Fibroblast of the aortic adventitia (primary cell): ENCODE measurements around the gene GALK2. TPM values are rescaled to one million over a fixed set of nuclear protein-coding genes. Genes with fewer than 3 reads are reported as not detected.
"Not testable (repeated sequence)": the region's sequence is repeated elsewhere in the genome, so short reads cannot be mapped to it uniquely, and the experiment has no call there.

Experiments used
- DNase-seq: peaks from one replicate; pipeline ENCODE4 v3.0.0-alpha.2; 2010; ENCODE audit warnings: low read depth
- H3K4me3 ChIP-seq: 2 replicates; pipeline ENCODE4 v1.5.1; 2011; ENCODE audit warnings: low read depth, mild to moderate bottlenecking, control low read depth, low read length, moderate library complexity
- total RNA-seq: library from RNA; depleted of rRNA; stranded (reverse); fragments of >200 nt; gene quantifications from 2 replicates; pipeline ENCODE4 v1.2.3, GENCODE V29; 2012; ENCODE audit warnings: low replicate concordance
- TF ChIP-seq, protein P1 (sequence below): IDR thresholded peaks from 2 replicates; pipeline ENCODE4 v1.5.1; 2011; ENCODE audit warnings: mild to moderate bottlenecking, low read length, control low read depth, inconsistent platforms; ENCODE audit not compliant: insufficient read depth

Gene GALK2
- total RNA-seq, 1 donor, result 30.9 TPM

DNA sequence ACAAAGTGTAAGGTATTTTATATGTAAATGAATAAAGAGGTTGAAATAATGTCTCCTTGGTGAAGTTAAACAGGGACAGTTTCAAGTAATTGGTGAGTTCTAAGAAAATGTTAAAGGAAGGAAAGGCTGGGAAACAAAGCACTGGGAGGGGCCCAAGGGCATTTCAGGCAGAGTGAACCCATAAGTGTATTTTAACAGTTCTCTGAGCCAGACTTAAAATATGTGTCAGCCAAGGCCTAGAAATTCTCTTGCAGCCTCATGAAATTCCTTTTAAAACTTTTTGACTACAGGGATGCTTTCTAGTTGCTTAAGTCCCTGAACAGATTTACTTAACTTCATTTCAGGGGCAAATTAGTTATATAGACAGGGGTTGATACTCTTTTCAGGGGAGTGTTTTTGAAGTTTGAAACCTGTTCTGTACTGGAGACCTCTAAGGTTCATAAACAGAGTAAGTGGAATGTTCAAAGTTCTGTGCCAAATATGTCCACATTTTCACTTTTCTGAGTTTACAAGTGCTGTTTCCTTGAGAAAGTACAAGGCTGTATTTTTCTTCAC is 77.6 kb downstream of the GALK2 start:
- DNase-seq, result peak; percentile 72
- TF ChIP-seq, protein P1, sequence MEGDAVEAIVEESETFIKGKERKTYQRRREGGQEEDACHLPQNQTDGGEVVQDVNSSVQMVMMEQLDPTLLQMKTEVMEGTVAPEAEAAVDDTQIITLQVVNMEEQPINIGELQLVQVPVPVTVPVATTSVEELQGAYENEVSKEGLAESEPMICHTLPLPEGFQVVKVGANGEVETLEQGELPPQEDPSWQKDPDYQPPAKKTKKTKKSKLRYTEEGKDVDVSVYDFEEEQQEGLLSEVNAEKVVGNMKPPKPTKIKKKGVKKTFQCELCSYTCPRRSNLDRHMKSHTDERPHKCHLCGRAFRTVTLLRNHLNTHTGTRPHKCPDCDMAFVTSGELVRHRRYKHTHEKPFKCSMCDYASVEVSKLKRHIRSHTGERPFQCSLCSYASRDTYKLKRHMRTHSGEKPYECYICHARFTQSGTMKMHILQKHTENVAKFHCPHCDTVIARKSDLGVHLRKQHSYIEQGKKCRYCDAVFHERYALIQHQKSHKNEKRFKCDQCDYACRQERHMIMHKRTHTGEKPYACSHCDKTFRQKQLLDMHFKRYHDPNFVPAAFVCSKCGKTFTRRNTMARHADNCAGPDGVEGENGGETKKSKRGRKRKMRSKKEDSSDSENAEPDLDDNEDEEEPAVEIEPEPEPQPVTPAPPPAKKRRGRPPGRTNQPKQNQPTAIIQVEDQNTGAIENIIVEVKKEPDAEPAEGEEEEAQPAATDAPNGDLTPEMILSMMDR, result no peak
- no peak overlapping the region for H3K4me3 ChIP-seq

- no peak for DNase-seq
- H3K4me3 ChIP-seq, result no peak overlapping the region
- TF ChIP-seq, protein P1, result no peak
These were observed 78.2 kb downstream of the GALK2 start for GRCh38 chr15:49248291-49248690.

GRCh38 chr15:49255966-49256759 is 86.1 kb downstream of the GALK2 start:
- no peak overlapping the region for H3K4me3 ChIP-seq
- DNase-seq, result no peak
- TF ChIP-seq, protein P1, result no peak

DNA sequence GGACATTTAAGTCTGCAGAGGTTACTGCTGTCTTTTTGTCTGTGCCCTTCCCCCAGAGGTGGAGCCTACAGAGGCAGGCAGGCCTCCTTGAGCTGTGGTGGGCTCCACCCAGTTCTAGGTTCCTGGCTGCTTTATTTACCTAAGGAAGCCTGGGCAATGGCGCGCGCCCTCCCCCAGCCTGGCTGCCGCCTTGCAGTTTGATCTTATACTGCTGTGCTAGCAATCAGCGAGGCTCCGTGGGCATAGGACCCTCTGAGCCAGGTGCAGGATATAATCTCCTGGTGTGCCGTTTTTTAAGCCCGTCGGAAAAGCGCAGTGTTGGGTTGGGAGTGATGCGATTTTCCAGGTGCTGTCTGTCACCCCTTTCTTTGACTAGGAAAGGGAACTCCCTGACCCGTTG is 95.1 kb downstream of the GALK2 start:
- not testable (repeated sequence) for H3K4me3 ChIP-seq, DNase-seq

DNA sequence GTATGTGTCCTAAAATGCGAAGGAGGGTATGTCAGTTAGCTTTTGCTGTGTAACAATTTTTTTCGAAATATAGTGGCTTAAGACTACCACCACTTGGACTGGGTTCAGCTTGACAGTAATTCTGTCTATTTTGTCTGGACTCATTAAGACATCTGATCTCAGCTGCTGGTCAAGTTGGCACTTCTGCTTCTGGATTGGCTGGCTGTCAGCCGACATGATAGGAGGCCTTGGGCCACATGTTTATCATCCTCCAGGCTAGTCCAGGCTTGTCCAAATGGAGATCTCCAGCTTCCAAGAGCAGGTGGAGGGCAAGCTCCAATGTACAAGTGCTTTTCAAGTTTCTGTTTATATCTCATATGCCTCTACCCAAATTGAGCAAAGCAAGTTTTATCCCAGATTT is 95.9 kb downstream of the GALK2 start:
- peak; percentile 20 for DNase-seq
- H3K4me3 ChIP-seq, result no peak overlapping the region
- TF ChIP-seq, protein P1, result no peak

DNA sequence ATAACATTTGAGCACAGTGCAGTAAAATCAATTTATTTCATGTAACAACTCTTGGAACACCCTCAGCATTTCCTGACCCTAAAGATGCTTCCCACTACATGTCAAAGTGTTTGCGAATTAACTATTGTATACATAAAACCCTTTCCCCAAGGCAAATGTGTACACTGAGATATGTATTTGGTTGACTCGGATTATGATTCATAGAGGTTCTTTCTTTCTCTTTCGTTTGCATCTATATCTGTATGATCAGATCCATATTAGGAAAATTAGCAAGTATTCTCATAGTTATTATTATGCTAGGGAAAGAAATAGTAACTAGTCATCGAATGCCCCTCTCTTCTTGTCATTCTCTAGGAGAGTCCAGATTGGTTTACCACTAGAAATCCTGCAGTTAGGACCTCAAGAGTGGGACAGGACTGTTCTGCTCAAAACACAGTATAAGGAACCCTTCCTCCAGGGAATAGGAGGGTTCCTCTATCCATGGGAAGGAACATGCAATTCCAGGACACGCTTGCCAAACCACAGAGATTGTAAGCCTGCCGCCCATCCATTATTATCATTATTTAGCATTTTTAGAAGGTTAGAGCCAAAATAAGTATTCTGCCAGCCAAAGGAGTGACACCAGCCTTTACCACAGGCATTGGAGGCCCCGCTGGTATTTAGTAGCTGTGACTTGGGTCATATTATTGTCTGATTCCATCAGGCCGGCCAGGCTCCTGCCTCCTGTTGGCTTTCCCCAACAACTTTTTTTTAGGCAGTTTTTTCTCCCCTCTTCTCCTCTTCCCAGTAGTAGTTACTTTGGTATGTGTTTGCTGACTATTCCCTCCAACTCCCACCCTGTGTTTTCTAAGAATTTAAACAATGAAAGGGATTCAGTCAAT is 100.7 kb downstream of the GALK2 start:
- peak overlapping the region; percentile 27 for H3K4me3 ChIP-seq
- TF ChIP-seq, protein P1, result peak; percentile 35

DNA sequence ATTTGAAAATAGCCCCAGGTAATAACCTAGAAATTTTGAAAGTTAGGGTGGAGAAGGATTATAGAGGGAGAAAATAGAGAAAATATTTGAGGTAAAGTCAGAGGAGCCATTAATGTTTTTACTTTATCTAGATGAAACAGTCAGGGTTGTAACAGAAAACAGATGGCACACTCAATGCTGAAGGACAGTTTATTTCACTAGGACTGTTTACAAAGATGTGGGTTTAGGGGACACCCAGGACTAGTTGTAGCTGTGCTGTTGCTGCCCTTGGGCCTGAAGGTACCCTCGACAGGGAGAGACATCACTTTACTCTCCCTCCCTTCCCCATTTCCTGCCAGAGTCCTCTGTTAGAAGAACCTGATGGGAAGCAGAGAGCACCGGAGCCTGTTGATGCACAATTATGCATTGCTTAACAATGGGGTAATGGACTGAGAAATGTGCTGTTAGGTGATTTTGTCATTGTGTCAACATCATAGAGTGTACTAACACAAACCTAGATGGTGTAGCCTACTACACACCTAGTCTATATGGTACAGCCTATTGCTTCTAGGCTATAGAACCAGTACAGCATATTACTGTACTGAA is 103.8 kb downstream of the GALK2 start:
- TF ChIP-seq, protein P1, result no peak
- no peak overlapping the region for H3K4me3 ChIP-seq
- DNase-seq, result peak; percentile 13

More for the DNA sequence above, 100.7 kb downstream of the GALK2 start:
- peak; percentile 99 for DNase-seq
